ENCODE data around the gene PRKAG2. TPM values are rescaled to one million over a fixed set of nuclear protein-coding genes. Genes with fewer than 3 reads are reported as not detected.
A peak's percentile ranks its signal among the peaks of the same experiment; 100 is the strongest.

The PRKAG2 gene
- total and polyA plus RNA-seq, 2 of the 13 experiments (the other 11 are each of a cell fraction or from before 2014, with no cell fraction given) = 0.90 to 1.3 TPM

DNA sequence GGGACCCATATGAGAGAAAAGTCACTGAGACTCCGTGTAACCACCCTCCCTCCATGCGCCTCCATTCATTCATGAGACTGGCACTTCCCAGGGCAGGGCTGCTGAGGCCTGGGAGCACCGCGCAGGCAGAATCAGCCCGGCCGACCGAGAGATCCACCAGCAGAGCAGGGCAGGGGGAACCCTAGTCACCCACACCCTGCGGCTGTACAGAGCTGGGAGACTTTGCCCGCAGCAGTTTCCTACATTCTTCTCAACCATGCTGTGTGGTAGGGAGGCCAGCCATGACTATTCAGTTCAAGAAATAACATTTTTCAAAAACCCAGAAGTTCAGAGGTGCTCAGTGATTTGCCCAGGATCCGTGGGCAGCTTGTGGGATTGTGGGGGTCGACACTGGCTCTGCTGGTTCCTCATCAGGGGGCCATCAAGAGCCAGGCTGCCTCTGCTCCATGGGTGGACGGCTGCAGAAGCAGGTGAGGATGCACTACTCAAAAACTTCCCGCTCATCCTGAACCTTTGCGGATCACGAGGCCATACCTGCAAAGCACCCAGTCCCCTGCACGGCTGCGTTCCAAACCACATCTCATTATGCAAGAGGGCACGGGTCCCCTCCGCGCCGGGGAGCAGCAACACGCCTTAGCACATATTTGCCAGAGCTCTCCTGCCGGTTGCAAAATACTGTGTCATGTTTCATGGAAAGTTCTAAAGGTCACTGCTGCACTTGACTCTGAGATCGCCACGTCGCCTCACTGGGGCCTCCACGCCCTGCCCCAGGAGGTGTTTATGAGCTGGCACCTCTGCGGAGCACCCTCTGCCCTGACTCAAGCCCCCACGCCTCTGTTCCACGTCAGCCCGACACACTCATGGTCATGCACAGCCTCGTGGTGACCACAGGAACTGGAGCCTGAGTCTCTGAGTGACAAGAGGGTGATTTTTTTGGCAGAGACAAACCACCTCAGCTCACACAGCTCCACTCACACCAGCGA, 132.0 kb downstream of the PRKAG2 start (continued):
- TF ChIP-seq, protein P1, sequence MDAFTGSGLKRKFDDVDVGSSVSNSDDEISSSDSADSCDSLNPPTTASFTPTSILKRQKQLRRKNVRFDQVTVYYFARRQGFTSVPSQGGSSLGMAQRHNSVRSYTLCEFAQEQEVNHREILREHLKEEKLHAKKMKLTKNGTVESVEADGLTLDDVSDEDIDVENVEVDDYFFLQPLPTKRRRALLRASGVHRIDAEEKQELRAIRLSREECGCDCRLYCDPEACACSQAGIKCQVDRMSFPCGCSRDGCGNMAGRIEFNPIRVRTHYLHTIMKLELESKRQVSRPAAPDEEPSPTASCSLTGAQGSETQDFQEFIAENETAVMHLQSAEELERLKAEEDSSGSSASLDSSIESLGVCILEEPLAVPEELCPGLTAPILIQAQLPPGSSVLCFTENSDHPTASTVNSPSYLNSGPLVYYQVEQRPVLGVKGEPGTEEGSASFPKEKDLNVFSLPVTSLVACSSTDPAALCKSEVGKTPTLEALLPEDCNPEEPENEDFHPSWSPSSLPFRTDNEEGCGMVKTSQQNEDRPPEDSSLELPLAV (CRISPR knock-in tag; conservative IDR thresholded peaks at IDR 0.05; ENCODE audit: low read depth) = no peak
- peak; percentile 26; the same call in 1 of the 2 replicates for TF ChIP-seq ZNF652 (CRISPR knock-in tag; IDR thresholded peaks at IDR 0.05; ENCODE audit: borderline replicate concordance, low read depth)
- TF ChIP-seq, protein P2, sequence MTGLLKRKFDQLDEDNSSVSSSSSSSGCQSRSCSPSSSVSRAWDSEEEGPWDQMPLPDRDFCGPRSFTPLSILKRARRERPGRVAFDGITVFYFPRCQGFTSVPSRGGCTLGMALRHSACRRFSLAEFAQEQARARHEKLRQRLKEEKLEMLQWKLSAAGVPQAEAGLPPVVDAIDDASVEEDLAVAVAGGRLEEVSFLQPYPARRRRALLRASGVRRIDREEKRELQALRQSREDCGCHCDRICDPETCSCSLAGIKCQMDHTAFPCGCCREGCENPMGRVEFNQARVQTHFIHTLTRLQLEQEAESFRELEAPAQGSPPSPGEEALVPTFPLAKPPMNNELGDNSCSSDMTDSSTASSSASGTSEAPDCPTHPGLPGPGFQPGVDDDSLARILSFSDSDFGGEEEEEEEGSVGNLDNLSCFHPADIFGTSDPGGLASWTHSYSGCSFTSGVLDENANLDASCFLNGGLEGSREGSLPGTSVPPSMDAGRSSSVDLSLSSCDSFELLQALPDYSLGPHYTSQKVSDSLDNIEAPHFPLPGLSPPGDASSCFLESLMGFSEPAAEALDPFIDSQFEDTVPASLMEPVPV (CRISPR knock-in tag; IDR thresholded peaks at IDR 0.05) = 0 out of 2 replicates have a peak, but pooled peaks have one; percentile 53
- TF ChIP-seq, protein P3, sequence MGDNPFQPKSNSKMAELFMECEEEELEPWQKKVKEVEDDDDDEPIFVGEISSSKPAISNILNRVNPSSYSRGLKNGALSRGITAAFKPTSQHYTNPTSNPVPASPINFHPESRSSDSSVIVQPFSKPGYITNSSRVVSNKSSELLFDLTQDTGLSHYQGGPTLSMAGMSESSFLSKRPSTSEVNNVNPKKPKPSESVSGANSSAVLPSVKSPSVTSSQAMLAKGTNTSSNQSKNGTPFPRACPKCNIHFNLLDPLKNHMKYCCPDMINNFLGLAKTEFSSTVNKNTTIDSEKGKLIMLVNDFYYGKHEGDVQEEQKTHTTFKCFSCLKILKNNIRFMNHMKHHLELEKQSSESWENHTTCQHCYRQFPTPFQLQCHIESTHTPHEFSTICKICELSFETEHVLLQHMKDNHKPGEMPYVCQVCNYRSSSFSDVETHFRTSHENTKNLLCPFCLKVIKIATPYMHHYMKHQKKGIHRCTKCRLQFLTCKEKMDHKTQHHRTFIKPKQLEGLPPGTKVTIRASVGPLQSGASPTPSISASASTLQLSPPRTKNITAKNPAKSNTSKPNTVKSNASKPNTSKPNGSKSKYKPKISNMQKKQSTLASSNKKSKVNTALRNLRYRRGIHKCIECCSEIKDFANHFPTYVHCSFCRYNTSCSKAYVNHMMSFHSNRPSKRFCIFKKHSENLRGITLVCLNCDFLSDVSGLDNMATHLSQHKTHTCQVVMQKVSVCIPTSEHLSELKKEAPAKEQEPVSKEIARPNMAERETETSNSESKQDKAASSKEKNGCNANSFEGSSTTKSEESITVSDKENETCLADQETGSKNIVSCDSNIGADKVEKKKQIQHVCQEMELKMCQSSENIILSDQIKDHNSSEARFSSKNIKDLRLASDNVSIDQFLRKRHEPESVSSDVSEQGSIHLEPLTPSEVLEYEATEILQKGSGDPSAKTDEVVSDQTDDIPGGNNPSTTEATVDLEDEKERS (CRISPR knock-in tag; IDR thresholded peaks at IDR 0.05) = peak; percentile 85
- no peak for TF ChIP-seq PAF1 (CRISPR knock-in tag; IDR thresholded peaks at IDR 0.05)
- no peak for TF ChIP-seq NR3C1 (CRISPR knock-in tag; IDR thresholded peaks at IDR 0.05)
- TF ChIP-seq ASH2L (IDR thresholded peaks at IDR 0.05; ENCODE audit: insufficient read length, low read depth, low read length) = peak; percentile 69
- no peak for TF ChIP-seq ZNF660 (CRISPR knock-in tag; IDR thresholded peaks at IDR 0.05; ENCODE audit: borderline replicate concordance, low read depth)
- TF ChIP-seq, protein P4, sequence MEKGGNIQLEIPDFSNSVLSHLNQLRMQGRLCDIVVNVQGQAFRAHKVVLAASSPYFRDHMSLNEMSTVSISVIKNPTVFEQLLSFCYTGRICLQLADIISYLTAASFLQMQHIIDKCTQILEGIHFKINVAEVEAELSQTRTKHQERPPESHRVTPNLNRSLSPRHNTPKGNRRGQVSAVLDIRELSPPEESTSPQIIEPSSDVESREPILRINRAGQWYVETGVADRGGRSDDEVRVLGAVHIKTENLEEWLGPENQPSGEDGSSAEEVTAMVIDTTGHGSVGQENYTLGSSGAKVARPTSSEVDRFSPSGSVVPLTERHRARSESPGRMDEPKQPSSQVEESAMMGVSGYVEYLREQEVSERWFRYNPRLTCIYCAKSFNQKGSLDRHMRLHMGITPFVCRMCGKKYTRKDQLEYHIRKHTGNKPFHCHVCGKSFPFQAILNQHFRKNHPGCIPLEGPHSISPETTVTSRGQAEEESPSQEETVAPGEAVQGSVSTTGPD (CRISPR knock-in tag; IDR thresholded peaks at IDR 0.05) = peak; percentile 79; the same call in 1 of the 2 replicates
- peak; percentile 34; the same call in 1 of the 2 replicates for TF ChIP-seq ZKSCAN5 (CRISPR knock-in tag; IDR thresholded peaks at IDR 0.05)
- peak; percentile 87 for TF ChIP-seq ZFYVE20 (CRISPR knock-in tag; IDR thresholded peaks at IDR 0.05; ENCODE audit: borderline replicate concordance, low read depth)
- TF ChIP-seq ZNF451 (CRISPR knock-in tag; IDR thresholded peaks at IDR 0.05) = 0 out of 2 replicates have a peak, but pooled peaks have one; percentile 61
- TF ChIP-seq FOXA3 (CRISPR knock-in tag; IDR thresholded peaks at IDR 0.05) = peak; percentile 87
- peak; percentile 92; the same call in 1 of the 2 replicates for TF ChIP-seq ZNF816 (CRISPR knock-in tag; IDR thresholded peaks at IDR 0.05; ENCODE audit: borderline replicate concordance)
- TF ChIP-seq, protein P5, sequence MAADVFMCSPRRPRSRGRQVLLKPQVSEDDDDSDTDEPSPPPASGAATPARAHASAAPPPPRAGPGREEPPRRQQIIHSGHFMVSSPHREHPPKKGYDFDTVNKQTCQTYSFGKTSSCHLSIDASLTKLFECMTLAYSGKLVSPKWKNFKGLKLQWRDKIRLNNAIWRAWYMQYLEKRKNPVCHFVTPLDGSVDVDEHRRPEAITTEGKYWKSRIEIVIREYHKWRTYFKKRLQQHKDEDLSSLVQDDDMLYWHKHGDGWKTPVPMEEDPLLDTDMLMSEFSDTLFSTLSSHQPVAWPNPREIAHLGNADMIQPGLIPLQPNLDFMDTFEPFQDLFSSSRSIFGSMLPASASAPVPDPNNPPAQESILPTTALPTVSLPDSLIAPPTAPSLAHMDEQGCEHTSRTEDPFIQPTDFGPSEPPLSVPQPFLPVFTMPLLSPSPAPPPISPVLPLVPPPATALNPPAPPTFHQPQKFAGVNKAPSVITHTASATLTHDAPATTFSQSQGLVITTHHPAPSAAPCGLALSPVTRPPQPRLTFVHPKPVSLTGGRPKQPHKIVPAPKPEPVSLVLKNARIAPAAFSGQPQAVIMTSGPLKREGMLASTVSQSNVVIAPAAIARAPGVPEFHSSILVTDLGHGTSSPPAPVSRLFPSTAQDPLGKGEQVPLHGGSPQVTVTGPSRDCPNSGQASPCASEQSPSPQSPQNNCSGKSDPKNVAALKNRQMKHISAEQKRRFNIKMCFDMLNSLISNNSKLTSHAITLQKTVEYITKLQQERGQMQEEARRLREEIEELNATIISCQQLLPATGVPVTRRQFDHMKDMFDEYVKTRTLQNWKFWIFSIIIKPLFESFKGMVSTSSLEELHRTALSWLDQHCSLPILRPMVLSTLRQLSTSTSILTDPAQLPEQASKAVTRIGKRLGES (CRISPR knock-in tag; IDR thresholded peaks at IDR 0.05; ENCODE audit: borderline replicate concordance) = peak; percentile 79; the same call in 1 of the 2 replicates
- peak; percentile 74; the same call in 1 of the 2 replicates for TF ChIP-seq MXD4 (CRISPR knock-in tag; IDR thresholded peaks at IDR 0.05)
